Dendritic cell treated with granulocyte-macrophage colony-stimulating factor and Interleukin-4, amounts not matched to agents 40 ng/mL and 50 ng/mL, for 4 days (primary cell): ENCODE measurements around the gene LPAR3.
A peak's percentile ranks its signal among the peaks of the same experiment; 100 is the strongest.

Experiments used
- H3K27ac Mint-ChIP-seq: one replicate; pipeline ENCODE4 v1.8.0; 2022; ENCODE audit warnings: mild to moderate bottlenecking, mixed read lengths
- H3K27me3 Mint-ChIP-seq: one replicate; pipeline ENCODE4 v1.8.0; 2022; ENCODE audit warnings: mild to moderate bottlenecking, mixed read lengths
- H3K36me3 Mint-ChIP-seq: one replicate; pipeline ENCODE4 v1.8.0; 2022; ENCODE audit warnings: low read depth, mixed read lengths
- H3K4me1 Mint-ChIP-seq: one replicate; pipeline ENCODE4 v1.8.0; 2022; ENCODE audit warnings: low read depth, mixed read lengths
- H3K4me3 Mint-ChIP-seq: one replicate; pipeline ENCODE4 v1.8.0; 2022; ENCODE audit warnings: mild to moderate bottlenecking, moderate library complexity, mixed read lengths
- H3K9me3 Mint-ChIP-seq: one replicate; pipeline ENCODE4 v1.8.0; 2022; ENCODE audit warnings: mixed read lengths
- intact Hi-C: fragments of 100-400 bp; cut with micrococcal nuclease; formaldehyde crosslinking; loops from one replicate; pipeline ENCODE4 v1.15.0; 2022

Gene LPAR3

GRCh38 chr1:84859866-84860265, 33.1 kb downstream of the LPAR3 start:
- H3K9me3 Mint-ChIP-seq: peaks cover 9% of the 10 kb centered on the region
- no peaks in the 10 kb centered on the region for H3K36me3 Mint-ChIP-seq
- H3K4me1 Mint-ChIP-seq: peaks cover 21% of the 10 kb centered on the region
- no peak overlapping the region for H3K4me3 Mint-ChIP-seq
- no peak overlapping the region for H3K27ac Mint-ChIP-seq
- intact Hi-C loops: no loop called here
- H3K27me3 Mint-ChIP-seq: no peaks in the 10 kb centered on the region

GRCh38 chr1:84857906-84858305, 35.1 kb downstream of the LPAR3 start:
- peaks cover 9% of the 10 kb centered on the region for H3K9me3 Mint-ChIP-seq
- no peaks in the 10 kb centered on the region for H3K36me3 Mint-ChIP-seq
- intact Hi-C loops: no loop called here
- H3K4me3 Mint-ChIP-seq: no peak overlapping the region
- no peak overlapping the region for H3K27ac Mint-ChIP-seq
- H3K4me1 Mint-ChIP-seq: peaks cover 40% of the 10 kb centered on the region
- no peaks in the 10 kb centered on the region for H3K27me3 Mint-ChIP-seq

- Mint-ChIP-seq H3K27ac (no peak overlapping the region), H3K36me3 (no peaks in the 10 kb centered on the region), H3K27me3 (no peaks in the 10 kb centered on the region), H3K9me3 (peaks cover 9% of the 10 kb centered on the region), H3K4me1 (peaks cover 46% of the 10 kb centered on the region), H3K4me3 (no peak overlapping the region)
- intact Hi-C loops: no loop called here
Measured at GRCh38 chr1:84856726-84857270, 36.2 kb downstream of the LPAR3 start.

GRCh38 chr1:84855691-84856630, 37.0 kb downstream of the LPAR3 start:
- H3K36me3 Mint-ChIP-seq: no peaks in the 10 kb centered on the region
- H3K27ac Mint-ChIP-seq: no peak overlapping the region
- peaks cover 38% of the 10 kb centered on the region for H3K4me1 Mint-ChIP-seq
- no peaks in the 10 kb centered on the region for H3K27me3 Mint-ChIP-seq
- peaks cover 9% of the 10 kb centered on the region for H3K9me3 Mint-ChIP-seq
- intact Hi-C loops: no loop called here
- H3K4me3 Mint-ChIP-seq: no peak overlapping the region

GRCh38 chr1:84855168-84855567, 37.8 kb downstream of the LPAR3 start:
- no peak overlapping the region for H3K4me3 Mint-ChIP-seq
- no peaks in the 10 kb centered on the region for H3K36me3 Mint-ChIP-seq
- intact Hi-C loops: no loop called here

GRCh38 chr1:84853741-84854721, 39.0 kb downstream of the LPAR3 start:
- intact Hi-C loops: no loop called here
- Mint-ChIP-seq H3K4me1 (peaks cover 38% of the 10 kb centered on the region), H3K9me3 (peaks cover 9% of the 10 kb centered on the region), H3K27me3 (no peaks in the 10 kb centered on the region), H3K4me3 (no peak overlapping the region), H3K27ac (peak overlapping the region; percentile 12), H3K36me3 (no peaks in the 10 kb centered on the region)

More at GRCh38 chr1:84855168-84855567, 37.8 kb downstream of the LPAR3 start:
- peaks cover 38% of the 10 kb centered on the region for H3K4me1 Mint-ChIP-seq
- H3K9me3 Mint-ChIP-seq: peaks cover 9% of the 10 kb centered on the region
- no peaks in the 10 kb centered on the region for H3K27me3 Mint-ChIP-seq
- no peak overlapping the region for H3K27ac Mint-ChIP-seq

GRCh38 chr1:84851839-84852238, 41.2 kb downstream of the LPAR3 start:
- intact Hi-C loops: no loop called here
- H3K9me3 Mint-ChIP-seq: peaks cover 9% of the 10 kb centered on the region
- no peaks in the 10 kb centered on the region for H3K36me3 Mint-ChIP-seq
- H3K4me1 Mint-ChIP-seq: peaks cover 51% of the 10 kb centered on the region
- no peak overlapping the region for H3K4me3 Mint-ChIP-seq
- H3K27ac Mint-ChIP-seq: no peak overlapping the region
- H3K27me3 Mint-ChIP-seq: no peaks in the 10 kb centered on the region

- Mint-ChIP-seq H3K9me3 (no peaks in the 10 kb centered on the region), H3K27ac (no peak overlapping the region), H3K36me3 (no peaks in the 10 kb centered on the region), H3K4me1 (peaks cover 36% of the 10 kb centered on the region), H3K4me3 (no peak overlapping the region), H3K27me3 (no peaks in the 10 kb centered on the region)
- intact Hi-C loops: no loop called here
Measured at GRCh38 chr1:84849357-84849975, 43.5 kb downstream of the LPAR3 start.

GRCh38 chr1:84847253-84848250, 45.5 kb downstream of the LPAR3 start:
- Mint-ChIP-seq H3K36me3 (no peaks in the 10 kb centered on the region), H3K27ac (no peak overlapping the region), H3K4me1 (peaks cover 17% of the 10 kb centered on the region), H3K9me3 (no peaks in the 10 kb centered on the region), H3K27me3 (no peaks in the 10 kb centered on the region), H3K4me3 (no peak overlapping the region)
- intact Hi-C loops: no loop called here

- no peaks in the 10 kb centered on the region for H3K36me3 Mint-ChIP-seq
- H3K4me1 Mint-ChIP-seq: peaks cover 13% of the 10 kb centered on the region
- no peaks in the 10 kb centered on the region for H3K27me3 Mint-ChIP-seq
- H3K9me3 Mint-ChIP-seq: no peaks in the 10 kb centered on the region
- H3K27ac Mint-ChIP-seq: no peak overlapping the region
- no peak overlapping the region for H3K4me3 Mint-ChIP-seq
- intact Hi-C loops: no loop called here
Measured at GRCh38 chr1:84846387-84846786, 46.6 kb downstream of the LPAR3 start.

GRCh38 chr1:84845357-84845756, 47.6 kb downstream of the LPAR3 start:
- intact Hi-C loops: no loop called here
- Mint-ChIP-seq H3K36me3 (no peaks in the 10 kb centered on the region), H3K27ac (no peak overlapping the region), H3K4me1 (peaks cover 13% of the 10 kb centered on the region), H3K4me3 (no peak overlapping the region), H3K9me3 (no peaks in the 10 kb centered on the region), H3K27me3 (no peaks in the 10 kb centered on the region)

- intact Hi-C loops: no loop called here
- Mint-ChIP-seq H3K4me1 (peaks cover 13% of the 10 kb centered on the region), H3K27ac (no peak overlapping the region), H3K27me3 (no peaks in the 10 kb centered on the region), H3K9me3 (no peaks in the 10 kb centered on the region), H3K36me3 (no peaks in the 10 kb centered on the region), H3K4me3 (no peak overlapping the region)
Measured at GRCh38 chr1:84844094-84844493, 48.9 kb downstream of the LPAR3 start.
